HG03521 (cell line): ENCODE data around the gene FAM236D.
A peak's percentile ranks its signal among the peaks of the same experiment; 100 is the strongest.
"Not testable (repeated sequence)": the region's sequence is repeated elsewhere in the genome, so short reads cannot be mapped to it uniquely, and the experiment has no call there.

ENCODE experiments used
- ATAC-seq: cut with Tn5 transposase; IDR thresholded peaks from one replicate; pipeline ENCODE4 v1.9.1; 2021; ENCODE audit warnings: mild to moderate bottlenecking, moderate library complexity; ENCODE audit not compliant: unreplicated experiment

FAM236D gene

DNA sequence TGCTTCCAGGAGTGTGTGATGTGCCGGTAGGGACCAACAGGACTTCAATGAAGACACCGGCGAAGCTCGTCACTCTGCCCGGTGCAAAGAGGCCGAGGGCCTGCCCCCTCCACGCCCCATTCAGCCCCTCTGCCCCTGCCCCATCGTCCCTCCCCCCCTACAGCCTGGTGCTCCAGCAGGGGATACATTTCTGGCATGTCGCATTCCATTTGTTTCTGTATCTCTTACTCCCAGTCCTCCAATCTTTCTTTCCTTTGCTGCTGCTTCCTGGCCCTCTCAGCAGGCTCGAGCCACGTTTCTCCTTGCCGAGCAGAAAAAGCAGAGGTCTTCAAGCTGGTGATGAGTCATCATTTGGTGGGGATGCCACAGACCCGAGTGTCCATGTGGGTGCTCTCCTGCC is at the start of gene FAM236D:
Gene FAM236D (minus strand): TSS at position 101 of the 400 bp plus-strand sequence. CDS start 100 bp downstream, at position 1.
- not testable (repeated sequence) for ATAC-seq

DNA sequence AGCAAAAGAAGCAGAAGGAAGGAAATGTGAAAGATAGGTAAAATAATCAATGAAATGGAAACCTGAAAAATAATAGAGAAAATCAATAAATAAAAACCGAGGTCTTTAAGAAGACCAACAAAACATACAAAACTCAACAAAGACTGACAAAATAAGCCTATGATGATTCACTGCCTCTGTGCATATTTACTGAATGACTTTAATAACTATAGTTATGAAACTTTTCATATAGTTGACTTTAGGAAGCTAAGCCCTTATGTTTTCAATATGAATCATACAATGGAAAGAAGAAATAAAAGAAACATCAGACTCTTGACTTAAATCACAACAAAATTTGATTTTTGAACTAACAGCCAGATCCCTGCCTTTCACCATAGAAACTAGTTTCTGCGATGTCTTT is 29.5 kb upstream of the FAM236D start:
- ATAC-seq: not testable (repeated sequence)

DNA sequence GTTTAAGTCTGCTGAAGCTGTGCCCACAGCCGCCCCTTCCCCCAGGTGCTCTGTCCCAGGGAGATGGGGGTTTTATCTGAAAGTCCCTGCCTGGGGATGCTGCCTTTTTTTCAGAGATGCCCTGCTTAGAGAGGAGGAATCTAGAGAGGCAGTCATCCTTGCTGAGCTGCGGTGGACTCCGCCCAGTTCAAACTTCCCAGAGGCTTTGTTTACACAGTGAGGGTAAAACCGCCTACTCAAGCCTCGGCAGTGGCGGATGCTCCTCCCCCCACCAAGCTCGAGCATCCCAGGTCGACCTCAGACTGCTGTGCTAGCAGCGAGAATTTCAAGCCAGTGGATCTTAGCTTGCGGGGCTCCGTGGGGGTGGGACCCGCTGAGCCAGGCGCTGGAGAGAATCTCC is 22.7 kb upstream of the FAM236D start:
- not testable (repeated sequence) for ATAC-seq

DNA sequence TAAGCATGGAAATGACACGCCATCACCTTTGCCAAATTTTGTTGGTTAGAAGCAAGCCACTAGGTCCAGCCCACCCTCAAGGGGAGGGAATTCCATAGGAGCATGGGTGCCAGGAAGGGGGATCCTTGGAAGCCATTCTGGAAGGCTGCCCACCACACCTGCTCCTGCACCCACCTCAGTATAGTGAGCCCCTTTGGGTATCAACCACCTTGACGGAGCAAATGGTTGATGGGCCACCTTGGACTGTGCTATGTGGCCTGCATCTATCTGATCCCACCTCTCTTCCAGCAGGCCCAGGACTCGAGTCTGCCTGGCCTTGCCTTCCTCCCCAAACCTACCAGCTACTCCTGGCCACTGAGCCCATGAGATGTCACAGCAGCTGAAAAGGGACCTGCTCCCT is 17.6 kb downstream of the FAM236D start:
- ATAC-seq: not testable (repeated sequence)

DNA sequence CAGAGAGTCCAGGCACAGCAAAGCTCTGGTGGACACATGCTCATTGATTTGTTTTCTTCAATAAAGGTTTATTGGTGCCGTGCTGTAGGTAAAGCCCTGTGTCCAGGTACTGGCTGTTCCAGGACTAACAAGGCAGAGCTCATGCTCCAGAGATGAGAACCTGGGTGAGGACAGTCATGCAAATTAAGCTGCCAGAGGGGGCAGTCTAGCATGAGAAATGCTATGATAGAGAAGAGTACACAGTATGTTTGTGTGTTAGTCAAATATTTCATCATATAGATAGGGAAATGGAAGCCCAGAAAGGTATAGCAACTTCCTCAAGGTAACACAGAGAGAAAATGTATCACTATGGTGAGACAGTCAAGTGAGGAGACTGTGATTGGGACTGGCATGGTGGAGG is 19.9 kb downstream of the FAM236D start:
- not testable (repeated sequence) for ATAC-seq

DNA sequence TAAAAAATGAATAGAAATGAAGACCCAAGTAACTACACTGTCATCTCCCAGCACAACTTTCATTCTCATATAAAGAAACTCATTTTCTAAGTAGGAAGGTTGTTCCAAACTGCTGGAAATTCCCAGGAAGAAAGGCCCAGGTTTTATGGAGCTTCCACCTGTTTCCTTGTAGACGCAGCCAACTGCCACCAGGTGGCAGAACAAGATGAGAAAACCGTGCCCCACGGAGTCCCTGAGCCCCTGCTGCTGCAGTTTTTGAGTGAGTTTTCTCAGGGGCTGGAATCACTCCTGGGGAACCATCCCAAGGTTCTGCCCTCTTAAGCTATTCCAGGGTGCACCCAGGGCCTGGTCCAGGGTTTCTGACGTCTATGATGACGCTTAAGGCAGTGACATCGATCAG is 24.0 kb downstream of the FAM236D start:
- not testable (repeated sequence) for ATAC-seq

DNA sequence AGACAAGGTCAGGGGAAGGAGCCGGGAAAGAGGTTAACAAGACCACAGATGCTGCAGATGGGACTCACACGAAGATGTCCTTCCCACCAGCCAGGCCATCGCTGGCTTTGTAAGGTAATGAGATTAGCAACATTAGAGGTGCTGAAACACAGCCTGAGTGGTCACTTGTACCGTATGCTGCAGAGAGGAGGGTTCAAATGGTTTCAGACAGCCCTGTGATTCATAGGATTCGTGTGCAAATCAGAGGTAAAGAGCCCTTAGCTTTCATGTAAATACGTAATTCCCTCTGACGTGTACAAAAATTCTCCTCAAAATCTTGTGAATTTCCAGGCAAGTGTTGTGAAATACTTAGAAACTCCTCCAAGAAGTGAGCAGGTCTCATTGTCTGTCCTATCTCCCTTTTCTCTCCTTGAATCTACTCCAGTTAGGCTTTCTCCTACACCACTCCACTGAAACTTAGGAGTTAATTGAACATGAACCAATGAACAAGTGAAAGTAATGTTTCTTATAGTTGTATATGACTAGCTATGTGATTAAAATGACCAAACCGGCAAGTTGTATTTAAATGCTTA is 24.6 kb downstream of the FAM236D start:
- not testable (repeated sequence) for ATAC-seq

DNA sequence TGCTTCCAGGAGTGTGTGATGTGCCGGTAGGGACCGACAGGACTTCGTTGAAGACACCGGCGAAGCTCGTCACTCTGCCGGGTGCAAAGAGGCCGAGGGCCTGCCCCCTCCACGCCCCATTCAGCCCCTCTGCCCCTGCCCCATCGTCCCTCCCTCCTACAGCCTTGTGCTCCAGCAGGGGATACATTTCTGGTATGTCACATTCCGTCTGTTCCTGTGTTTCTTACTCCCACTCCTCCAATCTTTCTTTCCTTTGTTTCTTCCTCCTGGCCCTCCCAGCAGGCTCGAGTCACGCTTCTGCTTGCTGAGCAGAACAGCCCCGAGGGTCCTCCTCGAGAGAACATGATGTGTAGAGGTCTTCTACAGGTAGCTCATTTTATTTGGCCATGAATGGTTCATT is 25.4 kb downstream of the FAM236D start, which contains the start of gene FAM236B:
Gene FAM236B (minus strand): TSS at position 101 of the 400 bp plus-strand sequence. CDS start 100 bp downstream, at position 1.
- ATAC-seq: not testable (repeated sequence)

DNA sequence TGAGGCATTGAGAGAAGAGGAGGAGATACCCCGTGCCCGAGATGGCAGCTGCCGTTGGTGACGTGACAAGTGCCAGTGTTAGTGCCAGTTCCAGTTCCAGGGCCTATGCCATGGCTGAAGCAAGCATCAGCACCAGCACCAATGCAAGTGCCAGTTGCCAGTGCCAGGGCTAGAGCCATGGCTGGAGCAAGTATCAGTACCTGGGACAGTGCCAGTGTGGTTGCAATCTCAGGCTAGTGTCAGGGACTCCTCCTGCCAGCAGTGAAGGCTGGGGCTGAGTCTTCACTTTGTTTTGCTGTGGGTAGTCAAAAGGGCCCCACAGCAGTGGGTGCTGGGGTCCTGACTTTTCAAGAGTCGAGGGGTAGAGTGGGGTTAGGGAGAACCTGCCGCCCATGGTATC is 29.9 kb downstream of the FAM236D start:
- not testable (repeated sequence) for ATAC-seq

DNA sequence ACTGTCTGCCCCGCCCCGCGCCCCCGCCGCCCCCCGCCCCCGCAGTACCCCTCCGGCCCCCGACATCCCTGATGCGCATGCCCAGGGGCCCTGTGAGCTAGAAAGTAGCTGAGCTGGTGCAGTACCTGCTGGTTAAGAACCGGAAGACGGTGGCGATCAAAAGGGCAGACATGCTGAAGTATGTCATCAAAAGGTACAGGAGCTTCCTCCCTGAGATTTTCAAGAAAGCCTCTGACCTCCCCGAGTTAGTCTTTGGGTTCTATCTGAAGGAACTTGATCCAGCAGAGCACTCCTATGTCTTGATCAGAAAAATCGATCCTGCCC is 30.6 kb downstream of the FAM236D start:
- peak; percentile 53 for ATAC-seq

DNA sequence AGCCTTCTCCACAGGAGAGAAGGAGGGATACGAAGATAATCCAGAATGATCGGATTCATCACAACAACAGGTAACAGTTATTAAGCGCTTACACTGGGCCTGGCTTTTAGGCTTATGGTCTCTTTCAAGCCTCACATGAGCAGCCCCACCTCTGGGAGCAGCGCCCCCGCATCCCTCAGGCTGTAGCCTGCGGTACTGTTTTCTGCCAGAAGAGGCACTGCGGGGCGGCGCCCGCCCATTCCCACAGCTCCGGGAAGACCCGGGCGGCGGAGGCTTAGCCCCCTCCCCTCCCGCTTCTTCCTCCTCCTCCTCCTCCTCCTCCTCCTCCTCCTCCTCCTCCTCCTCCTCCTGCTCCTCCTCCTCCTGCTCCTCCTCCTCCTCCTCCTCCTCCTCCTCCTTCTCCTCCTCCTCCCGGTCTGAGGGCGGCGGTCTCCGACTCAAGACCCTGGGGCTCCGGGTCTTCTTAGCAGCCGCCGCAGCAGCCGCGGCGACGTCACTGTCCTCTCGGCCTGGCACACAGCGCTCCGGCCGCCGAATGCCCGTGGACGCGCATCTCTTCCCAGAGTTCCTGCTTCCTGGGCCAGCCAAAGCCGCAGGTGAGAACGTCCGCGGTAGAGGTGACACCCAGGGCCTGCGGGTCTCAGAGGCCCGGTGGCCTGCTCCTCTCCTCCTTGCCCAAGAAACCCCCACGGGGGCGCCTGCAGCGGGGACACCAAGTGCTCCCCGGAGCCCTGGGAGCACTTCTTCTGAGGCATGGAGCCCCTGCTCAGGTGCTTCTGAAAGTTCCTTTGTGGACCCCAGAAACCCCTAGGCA is 31.1 kb downstream of the FAM236D start, which contains the start of gene DMRTC1B:
Gene DMRTC1B (plus strand): TSS at position 238 of the 814 bp plus-strand sequence. CDS start 68,246 bp downstream, outside the sequence.
- peak; percentile 83 for ATAC-seq

DNA sequence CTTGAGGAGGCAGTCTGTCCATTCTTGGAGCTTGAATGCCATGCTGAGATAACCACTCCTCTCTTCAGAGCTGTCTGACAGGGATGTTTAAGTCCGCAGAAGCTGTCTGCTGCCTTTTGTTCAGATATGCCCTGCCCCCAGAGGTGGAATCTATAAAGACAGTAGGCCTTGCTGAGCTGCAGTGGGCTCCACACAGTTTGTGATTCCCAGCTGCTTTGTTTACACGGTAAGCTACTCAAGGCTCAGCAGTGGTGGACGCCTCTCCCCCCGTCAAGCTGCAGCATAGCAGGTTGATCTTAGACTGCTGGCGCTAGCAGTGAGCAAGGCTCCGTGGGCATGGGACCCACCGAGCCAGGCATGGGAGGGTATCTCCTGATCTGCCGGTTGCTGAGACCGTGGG is 47.6 kb downstream of the FAM236D start:
- not testable (repeated sequence) for ATAC-seq
